MM.1S (cell line): Measurements from ENCODE around the gene KCTD10.

ENCODE experiments used
- DNase-seq: peaks from one replicate; pipeline ENCODE4 v3.0.0-alpha.2; 2015
- H2AFZ ChIP-seq: fragments of 300-600 bp; sonication (generic); 2 replicates; pipeline ENCODE4 v1.6.0; 2016; ENCODE audit warnings: antibody characterized with exemption, low read length
- H3F3A ChIP-seq: fragments of 300-600 bp; sonication (generic); 2 replicates; pipeline ENCODE4 v1.6.1; 2016; ENCODE audit warnings: mild to moderate bottlenecking, antibody characterized with exemption, low read length, moderate library complexity, mixed read lengths; ENCODE audit not compliant: insufficient read depth
- H3K27ac ChIP-seq: fragments of 300-600 bp; sonication (generic); 2 replicates; pipeline ENCODE4 v1.5.1; 2016; ENCODE audit warnings: mild to moderate bottlenecking, low read length
- H3K27me3 ChIP-seq: fragments of 300-600 bp; sonication (generic); replicated peaks from 2 replicates; pipeline ENCODE4 v1.6.0; 2016; ENCODE audit warnings: low read length; ENCODE audit not compliant: insufficient read depth
- H3K36me3 ChIP-seq: fragments of 300-600 bp; sonication (generic); replicated peaks from 2 replicates; pipeline ENCODE4 v1.6.1; 2016; ENCODE audit warnings: mild to moderate bottlenecking, low read length, mixed read lengths; ENCODE audit not compliant: insufficient read depth
- H3K4me1 ChIP-seq: fragments of 300-600 bp; sonication (generic); 2 replicates; pipeline ENCODE4 v1.6.1; 2016; ENCODE audit warnings: low read length, mixed read lengths
- H3K4me2 ChIP-seq: fragments of 300-600 bp; sonication (generic); 2 replicates; pipeline ENCODE4 v1.6.0; 2016; ENCODE audit warnings: low read depth, low read length
- H3K4me3 ChIP-seq: fragments of 300-600 bp; sonication (generic); 2 replicates; pipeline ENCODE4 v1.5.1; 2016; ENCODE audit warnings: low read length, mixed read lengths
- H3K79me2 ChIP-seq: fragments of 300-600 bp; sonication (generic); 2 replicates; pipeline ENCODE4 v1.6.1; 2016; ENCODE audit warnings: mixed run types, low read length, mixed read lengths
- H3K9ac ChIP-seq: fragments of 300-600 bp; sonication (generic); 2 replicates; pipeline ENCODE4 v1.6.1; 2016; ENCODE audit warnings: low read length, mixed read lengths
- H3K9me2 ChIP-seq: fragments of 300-600 bp; sonication (generic); replicated peaks from 2 replicates; pipeline ENCODE4 v1.6.1; 2016; ENCODE audit warnings: mild to moderate bottlenecking, low read length, mixed read lengths; ENCODE audit not compliant: insufficient read depth
- H3K9me3 ChIP-seq: fragments of 300-600 bp; sonication (generic); replicated peaks from 2 replicates; pipeline ENCODE4 v1.6.1; 2016; ENCODE audit warnings: mild to moderate bottlenecking, low read length, mixed read lengths; ENCODE audit not compliant: insufficient read depth
- H4K20me1 ChIP-seq: fragments of 300-600 bp; sonication (generic); 2 replicates; pipeline ENCODE4 v1.6.1; 2016; ENCODE audit warnings: mild to moderate bottlenecking, low read length, moderate library complexity, mixed read lengths; ENCODE audit not compliant: insufficient read depth
- CTCF ChIP-seq: fragments of 300-600 bp; sonication (generic); IDR thresholded peaks from 2 replicates; pipeline ENCODE4 v1.5.1; 2016; ENCODE audit warnings: antibody characterized with exemption, low read length, mixed read lengths
- EZH2 ChIP-seq: fragments of 300-600 bp; sonication (generic); optimal IDR thresholded peaks from 2 replicates; pipeline ENCODE3; 2017; ENCODE audit warnings: low read depth, mild to moderate bottlenecking, antibody characterized with exemption, low read length, mixed read lengths
- EZH2phosphoT487 ChIP-seq: fragments of 300-600 bp; sonication (generic); IDR thresholded peaks from 2 replicates; pipeline ENCODE4 v1.6.1; 2018; ENCODE audit warnings: antibody characterized with exemption, low read length

The KCTD10 gene

GRCh38 chr12:109445191-109445609, 31.9 kb downstream of the KCTD10 start:
- Histone ChIP-seq H3K9me2 (no peaks in the 10 kb centered on the region), H3K4me1 (no peaks in the 10 kb centered on the region), H3K4me3 (no peak overlapping the region), H3K36me3 (no peaks in the 10 kb centered on the region), H3K4me2 (no peak overlapping the region), H3K27me3 (no peaks in the 10 kb centered on the region), H4K20me1 (no peaks in the 10 kb centered on the region), H3K27ac (no peak overlapping the region), H3K9me3 (no peaks in the 10 kb centered on the region), H2AFZ (no peak overlapping the region), H3K9ac (no peak overlapping the region), H3F3A (no peaks in the 10 kb centered on the region), H3K79me2 (no peaks in the 10 kb centered on the region)
- TF ChIP-seq EZH2phosphoT487 = no peak
- no peak for TF ChIP-seq CTCF
- TF ChIP-seq EZH2 = no peak
- DNase-seq = no peak

GRCh38 chr12:109444259-109444658, 32.8 kb downstream of the KCTD10 start:
- no peaks in the 10 kb centered on the region for H3K27me3 ChIP-seq
- no peaks in the 10 kb centered on the region for H3K4me1 ChIP-seq

GRCh38 chr12:109443794-109444193, 33.3 kb downstream of the KCTD10 start:
- Histone ChIP-seq H3K27me3 (no peaks in the 10 kb centered on the region), H3K9me3 (no peaks in the 10 kb centered on the region), H3K27ac (no peak overlapping the region), H4K20me1 (no peaks in the 10 kb centered on the region), H2AFZ (no peak overlapping the region), H3K9ac (no peak overlapping the region), H3K4me1 (no peaks in the 10 kb centered on the region), H3F3A (no peaks in the 10 kb centered on the region), H3K4me3 (no peak overlapping the region), H3K36me3 (no peaks in the 10 kb centered on the region), H3K9me2 (no peaks in the 10 kb centered on the region), H3K4me2 (no peak overlapping the region), H3K79me2 (no peaks in the 10 kb centered on the region)
- DNase-seq = no peak
- no peak for TF ChIP-seq CTCF
- no peak for TF ChIP-seq EZH2
- no peak for TF ChIP-seq EZH2phosphoT487

More at GRCh38 chr12:109444259-109444658, 32.8 kb downstream of the KCTD10 start:
- Histone ChIP-seq H3K36me3 (no peaks in the 10 kb centered on the region), H3K9me3 (no peaks in the 10 kb centered on the region), H3K9ac (no peak overlapping the region), H4K20me1 (no peaks in the 10 kb centered on the region), H3K4me2 (no peak overlapping the region), H2AFZ (no peak overlapping the region), H3K9me2 (no peaks in the 10 kb centered on the region), H3K27ac (no peak overlapping the region), H3K4me3 (no peak overlapping the region), H3K79me2 (no peaks in the 10 kb centered on the region), H3F3A (no peaks in the 10 kb centered on the region)
- TF ChIP-seq EZH2phosphoT487 (no peak), CTCF (no peak), EZH2 (no peak)
- no peak for DNase-seq
